ENCODE results near the gene HOXB6.

Gene HOXB6

GRCh38 chr17:48634493-48635208, 29.9 kb upstream of the HOXB6 start:
- no peak for DNase-seq (ENCODE audit: low read depth in 2 of 2)

GRCh38 chr17:48633266-48633677, 28.5 kb upstream of the HOXB6 start:
- DNase-seq (ENCODE audit: low read depth in 2 of 2): no peak

GRCh38 chr17:48632579-48633265, 27.9 kb upstream of the HOXB6 start:
- no peak for DNase-seq (ENCODE audit: low read depth in 2 of 2)

- no peak for DNase-seq (ENCODE audit: low read depth in 2 of 2)
Measured at GRCh38 chr17:48631693-48632578, 27.1 kb upstream of the HOXB6 start.

- DNase-seq (ENCODE audit: low read depth in 2 of 2): no peak
Measured at GRCh38 chr17:48630925-48631692, 26.3 kb upstream of the HOXB6 start.

- no peak for DNase-seq (ENCODE audit: low read depth in 2 of 2)
Measured at GRCh38 chr17:48630009-48630924, 25.5 kb upstream of the HOXB6 start.

GRCh38 chr17:48629411-48629759, 24.6 kb upstream of the HOXB6 start:
- DNase-seq (ENCODE audit: low read depth in 2 of 2): no peak

- DNase-seq (ENCODE audit: low read depth in 2 of 2): no peak
Measured at GRCh38 chr17:48628649-48629410, 24.0 kb upstream of the HOXB6 start.

- no peak for DNase-seq (ENCODE audit: low read depth in 2 of 2)
Measured at GRCh38 chr17:48627623-48628521, 23.1 kb upstream of the HOXB6 start.

GRCh38 chr17:48627118-48627597, 22.4 kb upstream of the HOXB6 start:
- DNase-seq (ENCODE audit: low read depth in 2 of 2): no peak

GRCh38 chr17:48626245-48627117, 21.7 kb upstream of the HOXB6 start, which contains the start of gene HOXB9:
TSS of gene HOXB9 (minus strand) at chr17:48626358. CDS start at chr17:48626269, 89 bp downstream.
- no peak for DNase-seq (ENCODE audit: low read depth in 2 of 2)

- DNase-seq (ENCODE audit: low read depth in 2 of 2): no peak
Measured at GRCh38 chr17:48625495-48626244, 20.9 kb upstream of the HOXB6 start.

- DNase-seq (ENCODE audit: low read depth in 2 of 2): no peak
Measured at GRCh38 chr17:48624544-48625494, 20.0 kb upstream of the HOXB6 start.

- no peak for DNase-seq (ENCODE audit: low read depth in 2 of 2)
Measured at GRCh38 chr17:48624118-48624517, 19.3 kb upstream of the HOXB6 start.

- no peak for DNase-seq (ENCODE audit: low read depth in 2 of 2)
Measured at GRCh38 chr17:48623583-48623982, 18.8 kb upstream of the HOXB6 start.

GRCh38 chr17:48622857-48623256, 18.1 kb upstream of the HOXB6 start:
- no peak for DNase-seq (ENCODE audit: low read depth in 2 of 2)

Data from stimulated activated CD4-positive, alpha-beta T cell treated with anti-CD3 and anti-CD28 coated beads, Interleukin-4, amount 100 ng/mL, for 48 hours (primary cell).